ENCODE measurements around the gene DDX49.

Gene DDX49

GRCh38 chr19:18919086-18919899 is at the start of gene DDX49, which contains the start of gene COPE:
Gene DDX49 (plus strand): TSS chr19:18919715. CDS start chr19:18919742, 27 bp downstream.
Gene COPE (minus strand): TSS chr19:18919387. CDS start chr19:18919348, 39 bp downstream.
- peaks cover 46% of the 10 kb centered on the region for H3K4me1 Mint-ChIP-seq (ENCODE audit: low read depth)
- H3K36me3 Mint-ChIP-seq (ENCODE audit: low read depth), result peaks cover 90% of the 10 kb centered on the region
- intact Hi-C loops (cut with micrococcal nuclease), result loop anchor here (1.0 to 5.0 kb wide), 3 partner anchors 13 to 68 kb away; no protein-coding TSS in a partner anchor
- no peaks in the 10 kb centered on the region for H3K27me3 Mint-ChIP-seq
- H3K4me3 Mint-ChIP-seq, result peak within 1 kb of the TSS; percentile 86
- peak within 1 kb of the TSS; percentile 96 for H3K27ac Mint-ChIP-seq
- no peaks in the 10 kb centered on the region for H3K9me3 Mint-ChIP-seq

- no peak overlapping the region for H3K4me3 Mint-ChIP-seq
- H3K27ac Mint-ChIP-seq, result no peak overlapping the region
- H3K4me1 Mint-ChIP-seq (ENCODE audit: low read depth), result peaks cover 13% of the 10 kb centered on the region
- H3K27me3 Mint-ChIP-seq, result peaks cover 46% of the 10 kb centered on the region
- peaks cover 37% of the 10 kb centered on the region for H3K36me3 Mint-ChIP-seq (ENCODE audit: low read depth)
- intact Hi-C loops (cut with micrococcal nuclease), result no loop called here
- H3K9me3 Mint-ChIP-seq, result no peaks in the 10 kb centered on the region
Measured at GRCh38 chr19:18869781-18870530, 49.6 kb upstream of the DDX49 start.

- intact Hi-C loops (cut with micrococcal nuclease), result no loop called here
- H3K36me3 Mint-ChIP-seq (ENCODE audit: low read depth), result peaks cover 31% of the 10 kb centered on the region
- peak overlapping the region; percentile 33 for H3K27ac Mint-ChIP-seq
- no peaks in the 10 kb centered on the region for H3K9me3 Mint-ChIP-seq
- peaks cover 46% of the 10 kb centered on the region for H3K27me3 Mint-ChIP-seq
- no peak overlapping the region for H3K4me3 Mint-ChIP-seq
- peaks cover 13% of the 10 kb centered on the region for H3K4me1 Mint-ChIP-seq (ENCODE audit: low read depth)
Measured at GRCh38 chr19:18870531-18871172, 48.9 kb upstream of the DDX49 start.

GRCh38 chr19:18871543-18871942 is 48.0 kb upstream of the DDX49 start:
- intact Hi-C loops (cut with micrococcal nuclease), result no loop called here
- peaks cover 22% of the 10 kb centered on the region for H3K36me3 Mint-ChIP-seq (ENCODE audit: low read depth)
- H3K27ac Mint-ChIP-seq, result no peak overlapping the region
- peaks cover 46% of the 10 kb centered on the region for H3K27me3 Mint-ChIP-seq
- no peak overlapping the region for H3K4me3 Mint-ChIP-seq
- H3K9me3 Mint-ChIP-seq, result no peaks in the 10 kb centered on the region
- H3K4me1 Mint-ChIP-seq (ENCODE audit: low read depth), result peaks cover 6% of the 10 kb centered on the region

- H3K4me1 Mint-ChIP-seq (ENCODE audit: low read depth), result peaks cover 4% of the 10 kb centered on the region
- H3K27me3 Mint-ChIP-seq, result peaks cover 18% of the 10 kb centered on the region
- H3K4me3 Mint-ChIP-seq, result no peak overlapping the region
- intact Hi-C loops (cut with micrococcal nuclease), result no loop called here
- no peak overlapping the region for H3K27ac Mint-ChIP-seq
- H3K9me3 Mint-ChIP-seq, result no peaks in the 10 kb centered on the region
- H3K36me3 Mint-ChIP-seq (ENCODE audit: low read depth), result no peaks in the 10 kb centered on the region
Measured at GRCh38 chr19:18875726-18876125, 43.8 kb upstream of the DDX49 start.

GRCh38 chr19:18876865-18877264 is 42.6 kb upstream of the DDX49 start:
- no peak overlapping the region for H3K27ac Mint-ChIP-seq
- no peaks in the 10 kb centered on the region for H3K36me3 Mint-ChIP-seq (ENCODE audit: low read depth)

GRCh38 chr19:18878058-18878797 is 41.3 kb upstream of the DDX49 start:
- Mint-ChIP-seq H3K4me1 (ENCODE audit: low read depth) (no peaks in the 10 kb centered on the region), H3K27me3 (peaks cover 4% of the 10 kb centered on the region), H3K9me3 (no peaks in the 10 kb centered on the region), H3K27ac (no peak overlapping the region), H3K36me3 (ENCODE audit: low read depth) (no peaks in the 10 kb centered on the region), H3K4me3 (no peak overlapping the region)
- intact Hi-C loops (cut with micrococcal nuclease), result no loop called here

More at GRCh38 chr19:18876865-18877264, 42.6 kb upstream of the DDX49 start:
- Mint-ChIP-seq H3K9me3 (no peaks in the 10 kb centered on the region), H3K4me1 (ENCODE audit: low read depth) (no peaks in the 10 kb centered on the region), H3K27me3 (peaks cover 10% of the 10 kb centered on the region), H3K4me3 (no peak overlapping the region)
- intact Hi-C loops (cut with micrococcal nuclease), result no loop called here

- Mint-ChIP-seq H3K9me3 (no peaks in the 10 kb centered on the region), H3K27me3 (peaks cover 4% of the 10 kb centered on the region), H3K27ac (no peak overlapping the region), H3K4me3 (no peak overlapping the region), H3K36me3 (ENCODE audit: low read depth) (no peaks in the 10 kb centered on the region), H3K4me1 (ENCODE audit: low read depth) (no peaks in the 10 kb centered on the region)
- intact Hi-C loops (cut with micrococcal nuclease), result no loop called here
Measured at GRCh38 chr19:18878858-18879578, 40.5 kb upstream of the DDX49 start.

GRCh38 chr19:18879579-18880373 is 39.7 kb upstream of the DDX49 start:
- no peak overlapping the region for H3K4me3 Mint-ChIP-seq
- H3K27ac Mint-ChIP-seq, result no peak overlapping the region
- H3K4me1 Mint-ChIP-seq (ENCODE audit: low read depth), result no peaks in the 10 kb centered on the region
- intact Hi-C loops (cut with micrococcal nuclease), result no loop called here
- peaks cover 2% of the 10 kb centered on the region for H3K27me3 Mint-ChIP-seq
- no peaks in the 10 kb centered on the region for H3K36me3 Mint-ChIP-seq (ENCODE audit: low read depth)
- no peaks in the 10 kb centered on the region for H3K9me3 Mint-ChIP-seq

GRCh38 chr19:18881491-18881890 is 38.0 kb upstream of the DDX49 start:
- H3K4me1 Mint-ChIP-seq (ENCODE audit: low read depth), result no peaks in the 10 kb centered on the region
- no peak overlapping the region for H3K4me3 Mint-ChIP-seq
- peaks cover 2% of the 10 kb centered on the region for H3K27me3 Mint-ChIP-seq
- H3K27ac Mint-ChIP-seq, result no peak overlapping the region
- intact Hi-C loops (cut with micrococcal nuclease), result no loop called here
- no peaks in the 10 kb centered on the region for H3K36me3 Mint-ChIP-seq (ENCODE audit: low read depth)
- no peaks in the 10 kb centered on the region for H3K9me3 Mint-ChIP-seq

- Mint-ChIP-seq H3K9me3 (no peaks in the 10 kb centered on the region), H3K27ac (no peak overlapping the region), H3K4me1 (ENCODE audit: low read depth) (no peaks in the 10 kb centered on the region), H3K36me3 (ENCODE audit: low read depth) (no peaks in the 10 kb centered on the region), H3K27me3 (no peaks in the 10 kb centered on the region), H3K4me3 (no peak overlapping the region)
- intact Hi-C loops (cut with micrococcal nuclease), result no loop called here
Measured at GRCh38 chr19:18883526-18884304, 35.8 kb upstream of the DDX49 start.

- peaks cover 5% of the 10 kb centered on the region for H3K27me3 Mint-ChIP-seq
- intact Hi-C loops (cut with micrococcal nuclease), result no loop called here
- H3K4me1 Mint-ChIP-seq (ENCODE audit: low read depth), result no peaks in the 10 kb centered on the region
- H3K27ac Mint-ChIP-seq, result no peak overlapping the region
- H3K9me3 Mint-ChIP-seq, result no peaks in the 10 kb centered on the region
- H3K36me3 Mint-ChIP-seq (ENCODE audit: low read depth), result no peaks in the 10 kb centered on the region
- H3K4me3 Mint-ChIP-seq, result no peak overlapping the region
Measured at GRCh38 chr19:18886972-18887371, 32.5 kb upstream of the DDX49 start.
